Endothelial cell (in vitro differentiated cells): ENCODE measurements around the gene CCDC136. TPM values are rescaled to one million over a fixed set of nuclear protein-coding genes. Genes with fewer than 3 reads are reported as not detected.

ENCODE experiments used
- DNase-seq: peaks from one replicate; pipeline ENCODE4 v3.0.0; 2021; ENCODE audit warnings: low spot score
- H3K27ac Mint-ChIP-seq: one replicate; pipeline ENCODE4 v1.8.0; 2021; ENCODE audit warnings: mixed read lengths, inconsistent platforms; ENCODE audit not compliant: unreplicated experiment
- H3K27me3 Mint-ChIP-seq: one replicate; pipeline ENCODE4 v1.8.0; 2021; ENCODE audit warnings: mild to moderate bottlenecking, moderate library complexity, mixed read lengths, inconsistent platforms; ENCODE audit not compliant: unreplicated experiment
- H3K36me3 Mint-ChIP-seq: one replicate; pipeline ENCODE4 v1.8.0; 2021; ENCODE audit warnings: mild to moderate bottlenecking, low read depth, mixed read lengths, inconsistent platforms; ENCODE audit not compliant: unreplicated experiment
- H3K4me1 Mint-ChIP-seq: one replicate; pipeline ENCODE4 v1.8.0; 2021; ENCODE audit warnings: mild to moderate bottlenecking, mixed read lengths, inconsistent platforms; ENCODE audit not compliant: unreplicated experiment
- H3K4me3 Mint-ChIP-seq: one replicate; pipeline ENCODE4 v1.8.0; 2021; ENCODE audit warnings: mild to moderate bottlenecking, mixed read lengths, inconsistent platforms; ENCODE audit not compliant: unreplicated experiment
- H3K9me3 Mint-ChIP-seq: one replicate; pipeline ENCODE4 v1.8.0; 2021; ENCODE audit warnings: mixed read lengths, inconsistent platforms; ENCODE audit not compliant: unreplicated experiment
- CTCF ChIP-seq: fragments of 200-600 bp; sonication (generic); IDR thresholded peaks from one replicate; pipeline ENCODE4 v1.5.0; 2021; ENCODE audit warnings: antibody characterized with exemption; ENCODE audit not compliant: unreplicated experiment
- total RNA-seq: library from RNA; stranded (reverse); fragmentation: NEBNext Ultra II Directional; extraction: Animal tissue kit (Norgen Biotek cat#: 25700); gene quantifications from one replicate; pipeline ENCODE4 v1.2.1, GENCODE V29; 2021; ENCODE audit not compliant: unreplicated experiment

The CCDC136 gene
- total RNA-seq, 1 donor from 2014 or later: 31.5 TPM

DNA sequence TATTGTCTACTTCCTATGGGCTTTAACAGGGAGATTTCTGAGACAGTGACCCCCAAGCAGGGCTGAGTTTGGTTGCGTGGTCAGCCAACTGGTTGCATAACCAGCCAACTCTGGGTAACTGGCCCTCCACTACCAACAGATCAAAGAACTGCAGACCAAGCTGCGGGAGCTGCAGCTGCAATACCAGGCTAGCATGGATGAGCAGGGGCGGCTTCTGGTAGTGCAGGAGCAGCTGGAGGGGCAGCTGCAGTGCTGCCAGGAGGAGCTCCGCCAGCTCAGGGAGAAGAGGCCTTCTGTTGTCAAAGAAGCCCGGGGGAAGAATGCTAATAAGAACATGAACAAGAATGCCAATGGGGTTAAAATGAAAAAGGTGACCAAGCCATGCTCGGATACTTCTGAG is 22.7 kb downstream of the CCDC136 start:
- TF ChIP-seq CTCF: no peak
- peaks cover 11% of the 10 kb centered on the region for H3K27me3 Mint-ChIP-seq
- peaks cover 9% of the 10 kb centered on the region for H3K36me3 Mint-ChIP-seq
- peak overlapping the region; percentile 50 for H3K27ac Mint-ChIP-seq
- H3K9me3 Mint-ChIP-seq: no peaks in the 10 kb centered on the region
- no peak overlapping the region for H3K4me3 Mint-ChIP-seq
- no peak for DNase-seq
- peaks cover 26% of the 10 kb centered on the region for H3K4me1 Mint-ChIP-seq

- Mint-ChIP-seq H3K4me1 (peaks cover 29% of the 10 kb centered on the region), H3K27me3 (peaks cover 11% of the 10 kb centered on the region), H3K36me3 (peaks cover 12% of the 10 kb centered on the region), H3K4me3 (peak overlapping the region; percentile 7), H3K9me3 (no peaks in the 10 kb centered on the region), H3K27ac (no peak overlapping the region)
- DNase-seq: no peak
- TF ChIP-seq CTCF: no peak
Observed at GRCh38 chr7:128815289-128815942, 23.6 kb downstream of the CCDC136 start.

DNA sequence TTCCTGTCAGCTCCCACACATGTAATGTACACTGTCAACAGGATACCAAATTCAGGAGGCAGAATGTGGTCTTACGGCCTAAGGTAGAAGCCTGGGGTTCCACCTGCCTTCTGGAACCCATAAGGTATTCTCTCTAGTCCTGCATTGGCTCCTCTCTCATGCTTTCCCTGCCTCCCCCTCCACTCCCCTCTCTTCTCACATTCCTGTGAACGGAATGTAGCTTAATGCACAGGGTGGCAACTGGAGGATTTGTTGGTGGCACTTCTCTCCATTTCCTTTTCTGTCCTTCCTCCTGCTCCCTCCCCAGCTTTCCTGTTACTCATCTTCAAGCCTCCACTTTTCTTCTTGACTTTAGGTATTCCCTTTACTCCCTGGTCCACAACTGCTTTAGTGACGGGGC is 26.9 kb downstream of the CCDC136 start:
- TF ChIP-seq CTCF: no peak
- peaks cover 14% of the 10 kb centered on the region for H3K36me3 Mint-ChIP-seq
- no peaks in the 10 kb centered on the region for H3K9me3 Mint-ChIP-seq
- no peak for DNase-seq
- peaks cover 29% of the 10 kb centered on the region for H3K4me1 Mint-ChIP-seq
- H3K4me3 Mint-ChIP-seq: no peak overlapping the region
- peak overlapping the region; percentile 64 for H3K27ac Mint-ChIP-seq
- H3K27me3 Mint-ChIP-seq: peaks cover 11% of the 10 kb centered on the region

GRCh38 chr7:128821724-128822123 is 30.0 kb downstream of the CCDC136 start:
- H3K4me1 Mint-ChIP-seq: peaks cover 19% of the 10 kb centered on the region
- no peak for DNase-seq
- no peak for TF ChIP-seq CTCF

DNA sequence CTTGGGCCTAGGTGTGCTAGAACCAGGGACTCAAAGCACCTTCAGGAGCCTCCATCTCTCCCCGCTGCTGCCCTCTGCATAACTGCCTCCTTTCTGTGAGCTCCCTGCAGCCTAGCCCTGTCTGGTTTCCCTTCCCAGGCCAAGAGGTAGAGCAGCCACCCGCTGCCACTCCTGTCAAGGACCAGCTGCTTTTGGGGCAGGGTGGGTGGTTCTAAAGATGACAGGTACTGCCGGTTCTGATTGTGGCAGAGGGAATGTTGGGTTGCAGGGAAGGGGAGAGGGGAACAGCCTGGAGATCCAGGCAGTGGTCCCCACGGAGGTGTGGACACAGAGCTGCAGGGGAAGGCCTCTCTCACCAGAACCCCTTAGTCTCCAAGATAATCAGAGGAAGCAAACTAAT is 34.7 kb downstream of the CCDC136 start:
- no peak for TF ChIP-seq CTCF
- H3K4me3 Mint-ChIP-seq: no peak overlapping the region
- DNase-seq: no peak
- no peak overlapping the region for H3K27ac Mint-ChIP-seq
- no peaks in the 10 kb centered on the region for H3K36me3 Mint-ChIP-seq
- peaks cover 8% of the 10 kb centered on the region for H3K27me3 Mint-ChIP-seq
- no peaks in the 10 kb centered on the region for H3K9me3 Mint-ChIP-seq
- H3K4me1 Mint-ChIP-seq: peaks cover 8% of the 10 kb centered on the region

More at GRCh38 chr7:128821724-128822123, 30.0 kb downstream of the CCDC136 start:
- Mint-ChIP-seq H3K4me3 (no peak overlapping the region), H3K36me3 (peaks cover 14% of the 10 kb centered on the region), H3K27me3 (peaks cover 6% of the 10 kb centered on the region), H3K9me3 (no peaks in the 10 kb centered on the region), H3K27ac (no peak overlapping the region)
